Activated CD4-positive, alpha-beta T cell treated with anti-CD3 and anti-CD28 coated beads, Interleukin-2, amount 50 U/mL, for 24 hours (primary cell): ENCODE data around the gene NEDD8.
A peak's percentile ranks its signal among the peaks of the same experiment; 100 is the strongest.
"Not testable (repeated sequence)": the region's sequence is repeated elsewhere in the genome, so short reads cannot be mapped to it uniquely, and the experiment has no call there.

Source experiments
- DNase-seq, 2 donors: peaks; one replicate each; pipeline ENCODE4 v3.0.0-alpha.2; 2020; ENCODE audit warnings: low read depth in 1 of 2, low spot score in 1 of 2

Gene NEDD8

DNA sequence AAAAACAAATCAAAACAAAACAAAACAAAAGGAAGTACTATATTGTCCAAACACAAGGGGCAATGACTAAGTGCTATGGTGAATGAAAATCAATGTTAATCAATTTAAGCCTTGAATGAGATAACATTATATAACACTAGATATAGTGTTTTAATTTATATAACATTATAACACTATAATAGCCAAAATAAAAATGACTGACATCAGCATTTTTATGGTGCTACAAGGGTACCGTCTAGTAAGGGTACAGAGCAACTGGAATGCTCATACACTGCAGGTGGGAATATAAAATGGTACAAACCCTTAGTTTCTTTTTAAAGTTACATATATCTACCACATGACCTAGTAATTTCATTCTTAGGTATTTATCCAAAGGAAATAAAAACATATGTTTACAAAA, 5.7 kb downstream of the NEDD8 start:
- no peak for DNase-seq

DNA sequence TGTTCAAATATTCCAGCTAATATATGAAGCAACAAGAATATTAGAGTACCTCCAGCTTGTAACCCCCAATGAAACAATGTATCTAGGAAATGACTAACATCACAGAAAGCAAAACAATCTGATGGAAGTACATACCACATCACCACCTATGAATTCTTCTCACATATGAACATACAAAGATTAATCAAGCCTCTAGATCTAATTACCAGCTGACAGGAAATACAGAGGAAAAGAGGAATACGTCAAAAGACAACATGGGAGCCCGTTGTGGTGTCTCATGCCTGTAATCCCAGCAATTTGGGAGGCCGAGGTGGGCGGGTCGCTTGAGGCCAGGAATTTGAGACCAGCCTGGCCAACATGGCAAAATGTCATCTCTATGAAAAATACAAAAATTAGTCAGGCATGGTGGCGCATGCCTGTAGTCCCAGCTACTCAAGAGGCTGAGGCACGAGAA, 7.5 kb downstream of the NEDD8 start:
- no peak for DNase-seq

DNA sequence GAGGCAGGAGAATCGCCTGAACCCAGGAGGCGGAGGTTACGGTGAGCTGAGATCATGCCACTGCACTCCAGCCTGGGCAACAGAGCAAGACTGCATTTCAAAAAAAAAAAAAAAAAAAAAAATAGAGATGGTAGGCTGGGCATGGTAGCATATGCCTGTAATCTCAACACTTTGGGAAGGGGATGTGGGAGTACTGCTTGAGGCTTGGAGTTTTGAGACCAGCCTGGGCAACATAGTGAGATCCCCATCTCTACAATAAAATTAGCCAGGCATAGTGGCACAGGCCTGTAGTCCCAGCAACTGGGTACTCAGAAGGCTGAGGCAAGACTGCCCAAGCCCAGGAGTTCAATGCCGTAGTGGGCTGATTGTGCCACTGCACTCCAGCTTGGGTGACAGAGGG, 9.2 kb downstream of the NEDD8 start:
- DNase-seq = not testable (repeated sequence)

DNA sequence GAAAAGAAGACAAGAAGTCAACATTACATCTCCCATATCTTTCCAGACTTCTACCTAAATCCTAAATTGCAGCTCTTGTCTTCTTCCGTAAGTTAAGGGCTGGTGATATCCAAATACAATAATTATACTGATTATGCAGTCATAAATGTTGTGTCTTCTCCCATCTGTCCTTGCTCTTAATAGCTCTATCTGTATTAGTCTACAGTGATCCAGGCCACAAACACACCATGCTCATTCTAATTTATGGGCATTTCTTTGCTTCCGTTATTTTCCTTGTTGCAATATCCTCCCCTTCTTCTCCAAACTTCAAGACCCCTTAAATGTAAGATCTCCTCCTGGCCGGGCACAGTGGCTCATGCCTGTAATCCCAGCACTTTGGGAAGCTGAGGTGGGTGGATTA, 12.6 kb downstream of the NEDD8 start:
- DNase-seq = no peak

DNA sequence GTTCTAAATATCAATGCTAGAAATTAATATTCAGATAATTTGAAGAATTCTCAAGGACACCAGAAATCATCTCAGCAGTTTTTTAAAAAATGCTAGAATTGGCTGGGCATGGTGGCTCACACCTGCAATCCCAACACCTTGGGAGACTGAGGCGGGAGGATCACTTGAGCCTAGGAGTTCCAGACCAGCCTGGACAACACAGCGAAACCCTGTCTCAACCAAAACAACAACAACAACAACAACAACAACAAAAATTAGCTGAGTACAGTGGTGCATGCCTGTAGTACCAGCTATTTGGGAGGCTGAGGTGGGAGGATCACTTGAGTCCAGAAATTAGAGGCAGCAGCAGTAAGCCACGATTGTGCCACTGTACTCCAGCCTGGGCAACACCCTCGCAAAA, 13.1 kb downstream of the NEDD8 start:
- DNase-seq = no peak

DNA sequence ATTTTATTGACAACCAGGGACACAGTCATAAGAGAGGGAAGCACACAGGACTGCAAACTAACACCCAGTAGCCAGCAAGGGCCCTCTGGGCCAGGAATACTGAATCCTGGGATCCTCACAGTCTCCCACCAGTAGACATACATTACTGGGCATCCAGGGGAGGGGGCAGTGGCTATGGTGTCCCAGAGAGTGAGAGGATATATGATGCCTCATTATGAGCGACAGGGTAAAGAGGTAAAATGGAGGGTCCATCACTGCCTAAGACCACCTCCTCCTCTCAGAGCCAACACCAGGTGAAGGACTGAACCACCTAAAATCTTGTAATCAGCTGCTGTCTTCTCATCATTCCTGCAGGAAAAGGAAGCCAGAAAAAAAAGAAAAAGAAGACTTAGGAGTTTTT, 15.3 kb downstream of the NEDD8 start:
- not testable (repeated sequence) for DNase-seq

DNA sequence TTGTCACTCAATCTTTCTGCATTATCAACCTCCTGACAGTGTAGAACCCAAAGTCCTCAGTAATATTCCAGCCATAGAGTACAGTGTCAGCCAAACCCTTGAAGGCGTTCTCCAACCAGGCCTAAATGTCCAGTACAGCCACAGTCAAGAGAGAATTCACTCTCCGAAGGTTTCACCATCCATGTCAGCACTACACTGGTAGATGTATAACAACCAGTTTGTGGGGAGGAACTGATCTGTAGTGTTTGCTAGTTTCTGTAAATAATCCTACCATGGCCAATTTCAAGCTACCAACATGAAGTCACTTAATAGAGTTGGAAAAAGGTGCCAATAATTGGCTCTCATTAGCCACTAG, 15.8 kb downstream of the NEDD8 start:
- no peak for DNase-seq

DNA sequence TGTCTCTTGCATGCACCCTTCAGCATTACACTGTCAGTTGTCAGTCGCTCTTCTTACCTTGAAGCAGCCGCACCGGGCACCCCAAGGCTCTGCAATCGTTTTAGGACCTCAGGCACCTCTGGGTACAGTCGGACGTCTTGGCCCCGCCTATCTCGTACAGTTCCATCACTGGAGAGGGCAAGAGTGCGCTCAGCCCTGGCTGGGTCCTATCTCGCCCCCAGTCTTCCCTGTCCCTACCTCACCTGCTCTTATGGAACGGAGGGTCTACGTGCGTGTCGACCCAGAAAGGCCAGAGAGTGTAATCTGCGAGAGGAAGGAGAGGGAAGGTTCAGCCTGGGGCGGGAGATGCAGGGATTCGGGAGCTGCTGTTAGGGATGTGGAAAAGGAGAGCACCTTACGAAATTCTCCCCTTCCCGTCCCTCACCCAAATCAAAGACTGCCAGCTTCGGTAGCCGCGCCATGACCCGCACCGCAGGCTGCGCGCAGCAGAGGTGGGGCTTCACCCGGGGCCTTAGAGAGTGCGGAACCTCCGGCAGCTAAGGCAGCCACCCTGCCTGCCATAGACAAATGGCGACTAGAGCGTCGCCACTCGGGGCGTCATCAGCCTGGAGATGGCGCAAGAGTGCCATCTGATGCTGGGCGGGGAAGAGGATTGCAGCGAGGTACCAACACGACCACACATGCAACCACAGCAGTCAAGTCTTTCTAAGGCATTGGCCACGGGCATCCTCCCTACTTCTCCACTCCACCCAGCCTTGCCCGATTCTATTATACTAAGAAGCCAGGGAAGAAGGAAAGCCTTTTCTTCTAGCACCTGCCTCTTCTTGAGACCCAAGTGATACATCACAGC, 16.4 kb downstream of the NEDD8 start, which contains the start of gene MDP1:
TSS of gene MDP1 (minus strand) at position 572 of the 850 bp plus-strand sequence. CDS start at position 461, 111 bp downstream.
- peak; percentile 54 to 75 for DNase-seq

DNA sequence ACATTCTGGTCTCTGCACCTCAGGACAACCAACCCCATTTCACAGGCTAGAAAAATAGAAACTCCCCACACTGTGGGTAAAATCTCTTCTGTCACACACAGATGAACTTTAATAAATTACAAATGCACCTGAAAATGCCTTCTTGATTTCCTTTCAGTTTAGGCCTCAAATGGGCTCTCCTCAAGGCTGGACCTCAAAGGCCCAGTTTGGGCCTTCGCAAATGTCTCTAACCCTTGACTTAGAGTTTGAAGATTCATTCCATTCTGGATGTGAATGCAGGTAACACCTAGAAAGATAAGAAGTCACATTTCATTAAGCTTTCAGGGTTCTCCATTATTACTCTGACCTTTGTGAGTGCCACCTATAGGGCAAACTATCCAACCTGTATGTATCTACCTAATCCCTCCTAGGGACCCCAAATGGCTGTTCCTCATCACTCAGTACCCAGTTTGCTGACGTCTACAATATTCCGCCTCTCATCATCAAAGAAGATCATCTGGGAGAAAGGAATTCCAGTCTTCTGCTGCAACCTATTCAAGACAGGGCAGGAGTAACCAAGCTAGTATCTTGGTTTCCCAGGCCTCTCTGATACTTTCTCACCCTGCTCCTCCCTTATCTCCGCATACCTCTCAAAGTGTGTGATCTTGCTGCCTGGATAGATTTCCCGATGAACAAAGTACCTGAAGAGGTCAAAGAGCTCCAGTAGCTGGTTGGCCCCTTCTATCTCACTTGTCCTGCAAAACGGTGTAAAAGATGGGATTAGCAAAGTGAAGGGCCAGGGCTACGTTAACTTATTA, 18.1 kb downstream of the NEDD8 start:
- no peak for DNase-seq

DNA sequence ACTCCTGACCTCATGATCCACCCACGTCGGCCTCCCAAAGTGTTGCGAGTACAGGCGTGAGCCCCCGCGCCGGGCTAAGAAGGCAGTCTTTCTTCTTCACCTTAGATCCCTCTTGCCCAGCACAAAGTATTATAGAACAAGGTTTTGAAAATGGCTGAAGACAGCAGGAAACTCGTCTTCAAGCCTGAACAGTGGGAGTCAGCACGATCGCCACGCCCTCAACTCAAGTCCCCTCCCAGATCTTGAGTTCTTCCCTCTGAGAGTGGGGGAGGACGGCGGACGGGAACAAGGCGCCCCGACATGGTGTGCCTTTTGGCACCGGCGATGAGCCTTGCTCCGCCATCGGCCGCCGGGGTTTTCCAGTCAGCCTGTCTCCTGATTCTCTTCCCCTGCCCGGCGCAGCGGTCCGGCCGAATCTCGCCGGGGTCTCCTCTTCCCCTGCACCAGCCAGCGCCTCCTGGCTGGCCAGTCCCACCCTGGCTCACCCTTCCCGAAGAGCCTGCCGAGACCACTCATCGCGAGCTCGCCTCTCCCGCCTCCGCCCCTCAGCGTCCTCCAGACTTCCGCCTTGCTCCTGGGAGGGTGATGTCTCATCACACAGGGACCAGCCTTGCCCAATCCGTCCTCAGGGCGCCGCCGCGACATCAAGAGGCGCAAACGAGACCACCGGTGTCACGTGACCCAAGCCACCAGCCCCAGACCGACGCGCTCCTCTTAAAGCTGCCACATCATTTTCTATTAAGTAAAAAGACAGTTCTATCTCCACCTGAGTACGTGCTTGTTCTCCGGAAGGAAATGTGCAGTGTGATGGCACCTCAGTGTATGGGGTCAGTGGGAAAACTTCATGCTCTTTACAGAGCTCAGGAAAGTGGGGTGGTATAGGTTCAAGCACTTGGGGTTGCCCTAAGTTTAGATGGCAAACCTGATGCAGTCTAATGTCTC, 19.0 kb downstream of the NEDD8 start, which contains the start of gene CHMP4A:
TSS of gene CHMP4A (minus strand) at position 565 of the 942 bp plus-strand sequence. CDS start at position 516, 49 bp downstream.
- peak; percentile 84 to 96 for DNase-seq

DNA sequence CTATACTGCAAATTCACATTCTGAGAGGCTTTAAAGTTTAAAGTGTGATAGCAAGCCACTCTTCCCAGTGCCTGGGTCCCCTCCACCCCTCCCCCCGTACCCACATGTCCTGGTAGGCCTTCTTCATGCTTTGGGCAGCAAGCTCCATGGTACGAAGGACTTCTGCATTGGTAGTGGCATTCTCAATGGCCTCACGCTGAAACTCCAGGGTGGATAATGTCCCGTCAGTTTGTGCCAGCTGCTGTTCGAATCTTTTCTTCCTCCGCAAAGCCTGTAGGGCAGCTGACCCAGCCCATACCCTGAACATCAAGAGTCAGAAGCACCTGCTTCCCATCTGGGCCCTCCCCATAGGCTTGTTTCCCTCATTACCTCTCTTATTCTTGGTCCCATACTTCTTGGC, 20.9 kb downstream of the NEDD8 start:
- no peak for DNase-seq

DNA sequence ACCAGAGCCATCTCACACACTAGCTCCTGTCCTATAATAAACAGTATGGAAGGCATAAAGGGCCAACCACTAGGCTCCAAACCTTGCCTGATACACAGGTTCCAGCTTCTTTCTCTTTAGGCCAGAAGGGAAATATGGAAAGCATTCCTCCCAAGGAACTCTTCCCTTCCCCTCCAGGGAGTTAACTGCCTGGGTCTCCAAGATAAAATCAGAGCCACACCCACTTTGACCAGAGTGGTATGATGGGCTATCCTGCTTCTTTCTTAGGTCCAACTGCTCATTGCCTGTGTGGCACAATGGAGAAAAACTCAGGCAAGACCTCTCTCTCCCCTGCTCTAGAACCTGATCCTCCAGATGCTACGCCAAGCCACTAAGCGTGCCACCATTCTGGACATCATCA, 24.5 kb downstream of the NEDD8 start:
- DNase-seq = no peak

DNA sequence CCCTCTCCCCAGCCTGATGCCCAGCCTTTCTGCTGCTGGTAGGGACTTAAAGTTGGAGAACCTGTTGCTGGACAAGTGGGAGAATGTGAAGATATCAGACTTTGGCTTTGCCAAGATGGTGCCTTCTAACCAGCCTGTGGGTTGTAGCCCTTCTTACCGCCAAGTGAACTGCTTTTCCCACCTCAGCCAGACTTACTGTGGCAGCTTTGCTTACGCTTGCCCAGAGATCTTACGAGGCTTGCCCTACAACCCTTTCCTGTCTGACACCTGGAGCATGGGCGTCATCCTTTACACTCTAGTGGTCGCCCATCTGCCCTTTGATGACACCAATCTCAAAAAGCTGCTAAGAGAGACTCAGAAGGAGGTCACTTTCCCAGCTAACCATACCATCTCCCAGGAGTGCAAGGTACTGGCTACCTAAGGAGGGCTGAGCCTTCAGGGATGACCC, 25.0 kb downstream of the NEDD8 start:
- no peak for DNase-seq

DNA sequence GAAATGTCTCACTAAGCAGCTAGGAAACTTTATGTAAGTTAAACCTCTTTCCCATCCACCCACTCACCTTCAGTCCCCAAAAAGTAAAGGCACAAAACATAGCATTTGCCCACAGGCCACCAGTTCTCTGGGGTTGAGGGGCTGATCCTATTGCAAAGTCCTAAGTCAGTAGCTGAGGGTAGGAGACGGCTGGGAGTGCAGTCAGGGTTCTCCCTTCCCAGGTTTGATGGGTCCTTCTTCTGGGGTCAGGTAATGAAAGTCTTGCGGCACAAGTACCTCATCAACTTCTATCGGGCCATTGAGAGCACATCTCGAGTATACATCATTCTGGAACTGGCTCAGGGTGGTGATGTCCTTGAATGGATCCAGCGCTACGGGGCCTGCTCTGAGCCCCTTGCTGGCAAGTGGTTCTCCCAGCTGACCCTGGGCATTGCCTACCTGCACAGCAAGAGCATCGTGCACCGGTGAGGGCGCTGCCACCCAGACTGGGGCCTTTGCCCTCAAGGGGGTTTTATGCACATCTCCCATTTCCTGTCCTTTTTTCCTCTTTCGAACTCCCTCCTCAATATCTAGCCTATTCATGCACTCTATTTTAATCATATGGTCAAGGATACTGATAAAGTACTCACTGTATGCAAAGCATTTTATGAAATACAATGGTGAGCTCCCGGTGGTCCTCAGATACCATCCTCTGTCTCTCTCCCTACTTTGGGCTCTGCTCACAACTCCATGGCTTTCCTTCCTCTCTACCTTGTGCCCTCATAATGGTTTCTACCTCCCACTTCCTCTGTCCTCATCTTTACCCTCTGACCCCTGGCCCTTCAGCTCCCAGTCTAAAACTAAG, 25.7 kb downstream of the NEDD8 start:
- DNase-seq = no peak

DNA sequence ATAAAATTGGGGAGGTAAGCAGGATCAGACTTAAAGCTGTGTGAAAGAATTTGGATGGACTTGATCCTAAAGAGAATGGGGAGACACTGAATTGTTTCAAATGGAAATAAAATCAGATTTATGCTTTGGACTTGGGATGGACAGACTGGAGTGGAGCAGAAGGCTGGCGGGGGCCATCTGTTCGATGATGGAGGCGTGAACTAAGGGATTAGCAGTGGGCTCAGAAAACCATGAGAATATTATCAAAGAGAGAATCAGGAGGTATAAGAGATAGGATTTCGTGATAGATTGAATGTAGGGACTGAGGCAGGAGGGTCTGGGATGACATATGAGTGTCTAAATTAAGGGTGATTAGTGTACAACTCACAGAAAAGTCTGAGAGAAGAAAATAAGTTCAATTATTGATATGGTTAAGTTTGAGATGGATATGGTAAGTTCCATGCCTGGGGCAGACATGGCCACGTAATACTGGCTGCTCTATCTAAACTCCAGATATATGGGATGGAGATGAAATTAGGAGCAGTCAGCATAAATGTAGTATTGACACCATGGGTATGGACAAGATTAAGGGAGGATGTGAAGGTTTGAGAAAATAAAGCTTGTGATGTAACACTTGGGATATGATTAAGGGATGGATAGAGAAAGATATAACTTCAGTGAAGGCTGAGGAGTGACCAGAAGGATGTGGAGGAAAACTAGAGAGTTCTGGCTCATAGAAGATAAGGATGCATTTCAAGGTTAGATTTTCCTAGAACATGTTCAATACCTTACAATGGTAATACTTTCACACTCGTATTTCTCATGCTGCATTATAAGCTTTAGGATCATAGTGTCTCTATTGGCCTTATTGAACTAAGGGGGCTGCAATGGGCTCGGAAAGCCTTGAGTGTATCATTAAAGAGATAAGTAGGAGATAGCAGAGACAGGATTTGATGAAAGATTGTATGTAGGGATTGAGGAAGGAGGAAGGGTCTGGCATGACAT, 27.7 kb downstream of the NEDD8 start:
- no peak for DNase-seq

DNA sequence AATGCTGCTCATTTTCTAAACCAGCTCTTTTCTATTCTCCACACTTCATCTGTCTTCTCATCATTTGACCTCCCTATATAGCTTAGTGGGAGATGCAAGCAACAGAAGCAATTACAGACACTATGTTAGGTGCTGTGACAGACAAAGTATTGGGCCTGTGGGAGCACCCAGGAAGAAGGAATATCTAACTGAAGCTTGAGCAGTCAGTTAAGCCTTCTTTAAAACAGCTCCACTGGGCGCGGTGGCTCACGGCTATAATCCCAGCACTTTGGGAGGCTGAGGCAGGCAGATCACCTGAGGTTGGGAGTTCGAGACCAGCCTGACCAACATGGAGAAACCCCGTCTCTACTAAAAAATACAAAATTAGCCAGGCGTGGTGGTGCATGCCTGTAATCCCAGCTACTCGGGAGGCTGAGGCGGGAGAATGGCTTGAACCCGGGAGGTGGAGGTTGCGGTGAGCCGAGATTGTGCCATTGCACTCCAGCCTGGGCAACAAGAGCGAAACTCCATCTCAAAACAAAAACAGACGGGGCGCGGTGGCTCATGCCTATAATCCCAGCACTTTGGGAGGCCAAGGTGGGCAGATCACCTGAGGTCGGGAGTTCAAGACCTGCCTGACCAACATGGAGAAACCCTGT, 28.8 kb downstream of the NEDD8 start:
- not testable (repeated sequence) for DNase-seq

DNA sequence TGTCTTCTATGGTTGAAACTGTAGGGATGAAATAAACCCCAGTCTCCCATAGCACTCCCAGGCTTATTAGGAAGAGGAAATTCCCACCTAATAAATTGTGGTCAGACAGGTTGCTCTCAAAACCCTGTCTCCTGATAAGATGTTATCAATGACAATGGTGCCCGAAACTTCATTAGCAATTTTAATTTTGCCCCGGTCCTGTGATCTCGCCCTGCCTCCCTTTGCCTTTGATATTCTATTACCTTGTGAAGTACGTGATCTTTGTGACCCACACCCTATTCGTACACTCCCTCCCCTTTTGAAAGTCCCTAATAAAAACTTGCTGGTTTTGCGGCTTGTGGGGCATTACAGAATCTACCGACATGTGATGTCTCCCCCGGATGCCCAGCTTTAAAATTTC, 29.6 kb downstream of the NEDD8 start:
- DNase-seq = not testable (repeated sequence)

DNA sequence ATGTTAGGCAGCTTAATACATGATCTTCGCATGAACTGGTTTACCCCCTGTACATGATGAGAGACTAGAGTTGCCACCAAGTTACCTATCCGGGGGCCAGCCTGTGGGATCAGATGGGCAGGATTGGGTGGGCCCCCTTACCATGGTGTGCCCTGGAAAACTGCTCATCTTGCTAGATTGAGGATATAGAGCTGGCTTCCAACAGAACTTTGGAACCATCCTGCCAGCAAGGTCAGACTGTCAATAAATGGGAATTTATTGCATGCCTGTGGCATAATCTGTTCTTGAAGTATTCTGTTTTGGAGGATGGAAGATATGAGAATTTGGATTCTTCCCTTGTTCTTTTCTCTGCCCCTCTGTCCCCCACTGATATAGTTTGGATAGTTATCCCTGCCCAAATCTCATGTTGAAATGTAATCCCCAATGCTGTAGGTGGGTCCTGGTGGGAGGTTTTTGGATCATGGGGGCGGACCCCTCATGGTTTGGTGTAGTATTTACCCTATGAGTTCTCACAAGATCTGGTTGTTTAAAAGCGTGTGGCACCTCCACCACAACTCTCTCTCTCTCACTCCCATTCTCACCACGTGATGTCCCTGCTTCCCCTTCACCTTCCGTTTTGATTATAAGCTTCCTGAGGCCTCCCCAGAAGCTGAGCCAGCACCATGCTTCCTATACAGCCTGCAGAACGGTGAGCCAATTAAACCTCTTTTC, 33.2 kb downstream of the NEDD8 start:
- DNase-seq = no peak
